Amniotic epithelial cell (primary cell): Measurements from ENCODE around the gene RPL37A.

Source experiments
- DNase-seq: peaks from one replicate; pipeline ENCODE4 v3.0.0-alpha.2; 2010; ENCODE audit warnings: low read depth

Gene RPL37A

DNA sequence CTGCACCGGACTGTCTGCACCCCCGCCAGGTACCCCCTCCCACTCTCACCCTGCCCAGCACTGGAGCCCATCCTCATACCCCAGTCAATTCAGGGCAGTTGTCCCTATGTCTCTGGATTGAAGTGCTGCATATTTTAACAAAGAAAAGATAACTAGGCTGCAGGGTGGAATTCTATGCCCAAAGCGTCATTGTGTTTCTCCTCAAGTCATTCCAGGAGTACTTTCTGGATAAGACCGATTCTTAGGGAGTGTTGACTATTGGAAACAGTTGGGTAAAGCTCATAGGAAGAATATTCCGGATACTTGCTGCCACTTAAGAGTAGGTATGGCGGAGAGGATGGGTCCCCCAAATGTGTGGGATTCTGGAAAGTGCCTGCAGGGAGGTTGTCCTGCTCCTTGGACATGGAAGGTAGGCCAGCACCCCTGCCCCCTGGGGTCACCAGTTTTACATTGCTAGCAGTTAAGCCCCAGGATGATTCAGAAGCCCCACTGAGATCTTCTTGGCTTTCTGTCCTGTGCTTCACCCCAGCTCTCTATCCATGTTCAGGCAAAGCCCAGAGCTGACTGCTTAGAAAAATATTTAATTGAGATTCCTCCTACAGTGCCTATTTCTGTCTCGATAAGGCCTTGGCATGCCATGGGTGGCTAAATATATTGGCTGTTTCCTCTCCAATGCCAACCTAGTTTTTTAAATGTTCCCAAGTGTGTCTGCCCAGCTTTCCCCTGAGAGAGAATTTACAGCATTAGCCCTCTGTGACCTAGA is 48.2 kb downstream of the RPL37A start:
- peak; percentile 68 for DNase-seq

DNA sequence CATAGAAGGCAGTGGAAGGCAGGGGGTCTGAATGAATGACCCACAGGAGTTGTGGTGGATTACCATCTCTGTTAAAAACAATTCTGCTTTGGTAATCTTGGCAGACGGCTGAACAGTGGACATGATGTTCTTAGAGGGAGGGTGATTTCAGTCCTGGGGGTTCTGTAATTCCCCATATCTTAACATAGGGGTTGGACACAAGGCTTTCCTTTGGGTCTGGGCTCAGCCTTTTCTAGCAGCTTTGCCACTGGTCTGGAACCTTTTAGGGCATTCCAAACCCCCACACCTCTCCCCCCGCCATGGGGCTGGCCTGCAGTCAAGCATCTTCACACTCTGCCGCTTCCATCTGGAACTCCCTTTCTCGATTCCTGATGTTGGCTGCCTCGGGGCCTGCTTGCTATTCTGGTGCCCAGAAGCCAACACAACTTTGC is 50.3 kb downstream of the RPL37A start:
- no peak for DNase-seq

DNA sequence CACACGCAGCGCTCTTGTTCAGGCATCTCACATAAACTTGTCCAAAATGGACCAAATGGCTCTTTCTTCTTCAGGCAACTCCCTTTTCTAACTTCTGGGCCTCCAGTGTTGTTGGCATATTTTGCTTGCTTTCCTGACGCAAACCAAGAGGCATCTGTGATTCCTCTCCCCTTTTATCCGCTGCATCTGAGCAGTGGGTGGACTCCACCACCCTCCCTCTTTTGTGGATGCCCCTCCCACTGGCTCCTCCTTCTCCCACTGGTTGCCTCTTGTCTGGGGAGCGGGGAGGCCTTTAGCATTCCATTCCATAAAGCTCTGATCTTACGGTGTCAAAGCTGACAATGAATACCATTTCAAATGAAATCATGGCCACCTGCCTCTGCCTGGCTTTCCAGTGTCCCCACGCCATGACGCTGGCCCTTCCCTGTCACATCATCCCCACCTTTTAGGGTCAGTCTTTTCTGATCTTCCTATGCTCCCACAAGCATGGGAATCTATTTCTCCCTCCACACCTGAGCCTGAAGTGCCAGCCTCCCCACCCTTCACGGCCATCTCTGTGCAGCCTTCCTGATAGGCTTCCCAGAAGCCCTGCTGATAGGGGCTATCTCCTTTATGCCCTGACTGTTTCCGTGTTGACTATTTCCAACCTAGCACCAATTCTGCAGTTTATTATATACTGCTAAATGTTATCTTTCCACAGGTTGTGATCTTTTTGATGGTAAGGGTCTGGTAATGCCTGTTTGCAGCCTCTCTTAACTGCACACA is 51.5 kb downstream of the RPL37A start:
- peak; percentile 76 for DNase-seq

DNA sequence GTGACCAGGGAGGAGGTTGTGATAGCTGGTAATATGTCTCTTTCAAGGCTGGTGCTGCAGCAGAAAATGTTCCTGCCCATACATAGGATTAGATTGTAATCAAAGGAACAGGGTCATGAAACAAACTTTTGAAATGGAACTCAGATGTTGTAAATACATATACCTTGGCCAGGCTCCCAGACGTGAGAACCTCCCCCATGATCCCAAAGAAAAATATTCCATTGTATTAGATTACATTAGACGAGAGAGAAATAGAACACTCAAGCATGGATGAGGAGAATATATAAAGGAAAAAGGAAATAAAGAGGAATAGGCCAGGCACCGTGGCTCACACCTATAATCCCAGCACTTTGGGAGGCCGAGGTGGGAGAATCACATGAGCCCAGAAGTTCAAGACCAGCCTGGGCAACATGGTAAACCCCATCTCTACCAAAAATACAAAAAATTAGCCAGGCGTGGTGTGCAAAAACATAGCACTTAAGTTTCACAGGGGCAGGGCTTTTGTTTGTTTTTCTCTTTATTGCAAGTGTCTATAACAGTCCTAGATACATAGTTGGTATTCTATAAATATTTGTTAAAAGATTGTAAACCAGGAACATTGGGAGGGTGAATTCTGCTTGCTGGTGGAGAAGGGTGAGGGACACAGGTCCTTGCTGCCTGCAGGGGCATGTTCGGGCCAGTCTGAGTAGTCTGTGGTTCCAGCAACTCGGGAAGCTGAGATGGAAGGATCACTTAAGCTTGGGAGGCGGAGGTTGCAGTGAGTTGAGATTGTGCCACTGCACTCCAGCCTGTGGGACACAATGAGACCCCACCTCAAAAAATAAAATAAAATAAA is 52.8 kb downstream of the RPL37A start:
- peak; percentile 79 for DNase-seq

DNA sequence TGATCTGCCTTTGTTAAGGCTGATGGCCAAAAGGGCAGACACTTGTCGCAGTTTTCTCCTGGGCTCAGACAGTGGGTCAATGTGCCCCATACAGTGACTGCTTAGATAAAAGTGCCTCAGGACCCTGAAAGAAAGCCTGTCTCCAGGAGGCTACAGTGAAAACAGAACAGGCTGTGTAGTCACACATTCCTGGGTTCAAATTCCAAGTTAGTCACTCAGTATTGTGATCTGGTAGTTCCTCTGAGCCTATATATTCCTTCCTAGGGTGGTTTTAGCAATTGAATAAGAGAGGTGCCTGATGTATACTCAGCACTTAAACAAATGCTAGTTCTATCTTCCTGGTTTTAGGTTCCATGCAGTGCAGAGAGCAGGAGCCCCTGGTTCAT is 54.4 kb downstream of the RPL37A start:
- peak; percentile 33 for DNase-seq
